ENCODE measurements around the gene SUGCT.

- TF ChIP-seq, protein P1, sequence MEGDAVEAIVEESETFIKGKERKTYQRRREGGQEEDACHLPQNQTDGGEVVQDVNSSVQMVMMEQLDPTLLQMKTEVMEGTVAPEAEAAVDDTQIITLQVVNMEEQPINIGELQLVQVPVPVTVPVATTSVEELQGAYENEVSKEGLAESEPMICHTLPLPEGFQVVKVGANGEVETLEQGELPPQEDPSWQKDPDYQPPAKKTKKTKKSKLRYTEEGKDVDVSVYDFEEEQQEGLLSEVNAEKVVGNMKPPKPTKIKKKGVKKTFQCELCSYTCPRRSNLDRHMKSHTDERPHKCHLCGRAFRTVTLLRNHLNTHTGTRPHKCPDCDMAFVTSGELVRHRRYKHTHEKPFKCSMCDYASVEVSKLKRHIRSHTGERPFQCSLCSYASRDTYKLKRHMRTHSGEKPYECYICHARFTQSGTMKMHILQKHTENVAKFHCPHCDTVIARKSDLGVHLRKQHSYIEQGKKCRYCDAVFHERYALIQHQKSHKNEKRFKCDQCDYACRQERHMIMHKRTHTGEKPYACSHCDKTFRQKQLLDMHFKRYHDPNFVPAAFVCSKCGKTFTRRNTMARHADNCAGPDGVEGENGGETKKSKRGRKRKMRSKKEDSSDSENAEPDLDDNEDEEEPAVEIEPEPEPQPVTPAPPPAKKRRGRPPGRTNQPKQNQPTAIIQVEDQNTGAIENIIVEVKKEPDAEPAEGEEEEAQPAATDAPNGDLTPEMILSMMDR (IDR thresholded peaks at IDR 0.05) = no peak
- TF ChIP-seq EP300 (IDR thresholded peaks at IDR 0.05) = no peak
- TF ChIP-seq POLR2AphosphoS5 (IDR thresholded peaks at IDR 0.05) = no peak
- TF ChIP-seq POLR2A (IDR thresholded peaks at IDR 0.05) = no peak
These were observed 334.4 kb downstream of the SUGCT start for GRCh38 chr7:40468891-40469864.
